Skeletal muscle satellite cell (primary cell): Measurements from ENCODE around the gene DACT2.
"Not testable (repeated sequence)": the region's sequence is repeated elsewhere in the genome, so short reads cannot be mapped to it uniquely, and the experiment has no call there.

Source experiments
- H3K27me3 ChIP-seq: 2 replicates; pipeline ENCODE4 v1.7.0; 2013; ENCODE audit warnings: low read length; ENCODE audit not compliant: control insufficient read depth, insufficient read depth
- H3K36me3 ChIP-seq: 2 replicates; pipeline ENCODE4 v1.7.0; 2013; ENCODE audit warnings: mild to moderate bottlenecking, control low read depth, low read length; ENCODE audit not compliant: insufficient read depth
- H3K4me1 ChIP-seq: 2 replicates; pipeline ENCODE4 v1.7.0; 2013; ENCODE audit warnings: low read length; ENCODE audit not compliant: control insufficient read depth, insufficient read depth
- H3K4me2 ChIP-seq: 2 replicates; pipeline ENCODE4 v1.7.0; 2013; ENCODE audit warnings: mild to moderate bottlenecking, low read length
- H3K4me3 ChIP-seq: 2 replicates; pipeline ENCODE4 v1.7.0; 2013; ENCODE audit warnings: low read length
- H3K9ac ChIP-seq: 2 replicates; pipeline ENCODE4 v1.7.0; 2013; ENCODE audit warnings: mild to moderate bottlenecking, low read depth, low read length, moderate library complexity
- H3K9me3 ChIP-seq: replicated peaks from 2 replicates; pipeline ENCODE4 v1.7.0; 2013; ENCODE audit warnings: mild to moderate bottlenecking, control low read depth, low read length

Gene DACT2

DNA sequence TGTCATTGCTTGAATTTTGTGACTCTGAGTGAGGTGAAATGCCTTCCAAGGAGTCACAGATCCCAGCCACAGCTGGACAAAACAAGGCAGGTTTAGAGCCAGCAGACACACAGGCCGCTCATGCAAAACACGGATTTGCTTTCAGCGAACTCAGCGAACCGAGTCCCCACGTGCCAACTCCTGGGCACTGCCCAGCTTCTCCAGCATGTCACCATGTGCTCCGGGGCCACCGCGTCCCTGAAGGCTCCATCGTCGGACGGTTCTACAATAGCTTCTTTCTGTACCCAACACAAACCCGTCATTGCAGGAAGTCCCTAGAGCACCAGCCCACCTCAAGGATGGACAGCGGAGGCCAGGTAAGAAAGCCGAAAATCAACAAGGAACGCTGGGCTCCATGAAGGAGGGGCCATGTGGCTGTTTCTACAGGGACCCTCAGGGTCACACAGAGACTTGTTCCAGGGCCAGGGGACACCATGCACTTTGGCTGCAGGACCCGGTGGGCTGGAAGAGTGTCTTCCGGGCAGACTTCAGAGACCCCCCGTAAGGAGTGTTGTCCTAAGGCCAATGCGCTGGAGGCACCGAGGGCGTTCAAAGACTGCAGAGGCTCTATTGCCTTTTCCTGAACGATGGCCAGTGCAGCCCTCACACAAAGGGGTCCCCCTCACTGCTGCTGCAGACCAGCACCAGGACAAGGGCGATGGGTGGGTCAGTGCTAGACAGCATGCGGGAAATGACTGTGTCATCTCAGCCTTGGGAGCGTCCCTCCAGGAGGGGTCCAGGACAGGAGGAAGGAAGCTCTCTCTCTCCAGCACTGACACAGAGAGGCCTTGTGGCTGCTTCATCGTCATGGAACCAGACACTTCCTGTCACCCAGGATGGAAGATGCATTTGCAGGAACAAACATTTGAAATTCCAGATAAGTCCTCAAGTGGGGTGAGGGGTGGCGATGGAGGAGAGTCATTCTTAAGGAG, 19.8 kb downstream of the DACT2 start:
- H3K36me3 ChIP-seq, result no peaks in the 10 kb centered on the region
- H3K27me3 ChIP-seq, result no peaks in the 10 kb centered on the region
- H3K4me1 ChIP-seq, result no peaks in the 10 kb centered on the region
- H3K4me3 ChIP-seq, result no peak overlapping the region
- H3K9ac ChIP-seq, result no peak overlapping the region
- H3K9me3 ChIP-seq, result peaks cover 17% of the 10 kb centered on the region
- no peak overlapping the region for H3K4me2 ChIP-seq

DNA sequence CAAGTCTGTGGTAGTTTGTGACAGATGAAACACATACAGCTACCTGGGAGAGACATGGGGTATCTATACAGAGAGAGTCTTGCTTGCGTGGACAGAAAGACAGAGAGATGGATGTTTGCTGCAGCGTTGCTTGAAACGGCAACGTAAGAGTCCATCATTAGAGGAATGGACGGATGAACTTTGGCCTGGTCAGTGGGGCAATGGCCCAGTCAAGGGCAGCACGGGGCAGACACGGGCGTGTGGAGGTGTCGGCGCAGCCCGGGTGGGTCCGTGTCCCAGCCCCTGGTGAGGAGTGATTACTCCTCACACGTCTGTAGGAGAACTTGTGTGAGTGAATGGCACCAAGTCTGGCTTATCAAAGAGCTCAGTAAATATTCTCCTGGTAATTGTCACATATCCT, 21.9 kb downstream of the DACT2 start:
- no peak overlapping the region for H3K9ac ChIP-seq
- no peaks in the 10 kb centered on the region for H3K36me3 ChIP-seq
- peaks cover 12% of the 10 kb centered on the region for H3K9me3 ChIP-seq
- H3K4me2 ChIP-seq, result no peak overlapping the region
- H3K4me1 ChIP-seq, result no peaks in the 10 kb centered on the region
- H3K27me3 ChIP-seq, result no peaks in the 10 kb centered on the region
- no peak overlapping the region for H3K4me3 ChIP-seq

DNA sequence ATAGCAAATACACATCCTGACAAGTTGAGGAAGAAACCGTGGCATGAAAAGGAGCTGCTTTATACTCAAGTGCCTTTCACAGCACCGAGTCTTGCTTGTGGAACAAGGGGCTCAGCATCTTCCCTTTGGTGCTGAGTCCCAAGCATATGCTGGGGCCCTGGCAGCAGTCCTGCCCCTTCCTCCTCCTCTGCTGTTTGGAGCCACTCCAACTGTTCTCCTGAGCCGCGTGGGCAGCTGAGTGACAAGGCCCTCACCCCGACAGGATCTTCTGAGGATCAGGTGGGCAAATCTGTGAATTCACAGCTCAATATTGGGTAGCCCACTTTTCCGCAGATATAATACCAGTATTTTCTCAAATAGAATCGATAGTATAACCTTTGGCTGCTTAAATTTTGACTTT, 24.7 kb downstream of the DACT2 start:
- Histone ChIP-seq H3K9me3 (peaks cover 11% of the 10 kb centered on the region), H3K4me3 (no peak overlapping the region), H3K9ac (no peak overlapping the region), H3K36me3 (no peaks in the 10 kb centered on the region), H3K4me2 (no peak overlapping the region), H3K27me3 (no peaks in the 10 kb centered on the region), H3K4me1 (no peaks in the 10 kb centered on the region)

DNA sequence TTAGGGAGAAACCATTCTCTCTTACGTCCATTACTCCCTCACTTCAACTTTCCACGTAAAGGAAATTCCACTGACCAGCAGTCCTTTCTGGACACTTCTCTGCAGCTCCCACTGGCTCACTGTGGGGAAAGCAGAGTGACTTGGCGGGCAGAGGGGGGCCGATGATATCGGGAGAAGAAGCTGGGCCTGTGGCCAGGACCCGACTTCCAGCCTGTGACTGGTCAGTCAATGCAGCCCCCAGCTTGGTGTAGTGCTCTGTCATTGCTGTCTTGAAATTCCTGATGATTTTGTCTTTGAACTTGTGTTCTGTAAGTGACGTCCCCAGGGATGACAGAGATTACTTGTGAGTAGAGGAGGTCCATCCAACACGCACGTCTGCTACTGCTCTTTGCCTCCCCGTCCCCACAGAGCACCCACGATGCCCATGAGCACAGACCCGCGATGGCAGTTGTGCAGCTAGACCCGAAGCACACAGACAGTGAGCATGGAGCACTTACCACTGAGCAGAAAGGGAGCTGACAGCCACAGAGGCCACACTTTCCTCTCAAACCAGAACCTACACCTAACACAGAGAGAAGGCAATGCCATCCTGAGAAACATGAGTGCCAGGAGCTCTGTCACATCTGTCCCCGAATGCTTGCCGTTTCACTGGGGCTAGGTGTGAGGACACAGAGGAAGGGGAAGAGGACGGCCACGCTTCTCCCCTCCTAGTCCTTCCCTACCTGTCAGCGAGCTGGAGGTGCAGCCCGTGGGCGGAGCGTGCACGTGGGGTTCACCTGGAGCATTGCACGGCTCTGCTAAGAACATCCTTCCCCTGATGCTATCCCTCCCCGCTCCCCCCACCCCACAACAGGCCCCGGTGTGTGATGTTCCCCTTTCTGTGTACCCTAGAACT, 25.7 kb downstream of the DACT2 start:
- Histone ChIP-seq H3K36me3 (no peaks in the 10 kb centered on the region), H3K4me1 (no peaks in the 10 kb centered on the region), H3K4me3 (no peak overlapping the region), H3K9me3 (peaks cover 12% of the 10 kb centered on the region), H3K27me3 (no peaks in the 10 kb centered on the region), H3K9ac (no peak overlapping the region), H3K4me2 (no peak overlapping the region)

GRCh38 chr6:168292826-168293225, 26.8 kb downstream of the DACT2 start:
- H3K4me2 ChIP-seq, result no peak overlapping the region
- H3K4me3 ChIP-seq, result no peak overlapping the region

GRCh38 chr6:168291450-168291849, 28.1 kb downstream of the DACT2 start:
- Histone ChIP-seq H3K9ac (no peak overlapping the region), H3K4me1 (no peaks in the 10 kb centered on the region), H3K4me3 (no peak overlapping the region), H3K36me3 (no peaks in the 10 kb centered on the region), H3K9me3 (peaks cover 9% of the 10 kb centered on the region), H3K4me2 (no peak overlapping the region), H3K27me3 (no peaks in the 10 kb centered on the region)

More at GRCh38 chr6:168292826-168293225, 26.8 kb downstream of the DACT2 start:
- no peak overlapping the region for H3K9ac ChIP-seq
- H3K36me3 ChIP-seq, result no peaks in the 10 kb centered on the region
- no peaks in the 10 kb centered on the region for H3K27me3 ChIP-seq
- peaks cover 9% of the 10 kb centered on the region for H3K9me3 ChIP-seq
- no peaks in the 10 kb centered on the region for H3K4me1 ChIP-seq

- H3K27me3 ChIP-seq, result no peaks in the 10 kb centered on the region
- H3K36me3 ChIP-seq, result no peaks in the 10 kb centered on the region
- peaks cover 11% of the 10 kb centered on the region for H3K9me3 ChIP-seq
- H3K9ac ChIP-seq, result no peak overlapping the region
- H3K4me3 ChIP-seq, result no peak overlapping the region
- no peaks in the 10 kb centered on the region for H3K4me1 ChIP-seq
- H3K4me2 ChIP-seq, result no peak overlapping the region
Measured at GRCh38 chr6:168290095-168290494, 29.5 kb downstream of the DACT2 start.

DNA sequence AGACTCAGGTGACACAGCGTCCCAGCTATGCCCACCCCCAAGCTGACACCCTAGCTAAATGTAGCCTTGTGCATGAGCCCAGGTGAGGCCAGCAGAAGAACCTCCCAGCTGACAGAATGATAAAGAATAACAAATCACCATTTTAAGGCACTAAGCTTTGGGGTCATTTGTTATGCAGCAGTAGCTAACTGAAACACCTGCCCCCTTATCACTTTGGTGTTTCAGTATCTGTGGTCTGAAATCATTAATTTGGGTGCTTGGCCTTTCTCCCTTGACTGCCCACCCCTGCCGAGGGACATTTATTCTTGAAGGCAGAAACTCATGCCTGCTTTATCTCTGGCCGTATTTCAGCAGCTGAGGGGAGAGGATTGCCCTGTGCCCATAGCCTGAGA, 30.0 kb downstream of the DACT2 start:
- no peak overlapping the region for H3K4me3 ChIP-seq
- H3K4me2 ChIP-seq, result no peak overlapping the region
- no peaks in the 10 kb centered on the region for H3K36me3 ChIP-seq
- no peaks in the 10 kb centered on the region for H3K27me3 ChIP-seq
- no peak overlapping the region for H3K9ac ChIP-seq
- H3K9me3 ChIP-seq, result peaks cover 12% of the 10 kb centered on the region
- no peaks in the 10 kb centered on the region for H3K4me1 ChIP-seq

- H3K4me2 ChIP-seq, result no peak overlapping the region
- H3K36me3 ChIP-seq, result no peaks in the 10 kb centered on the region
- no peaks in the 10 kb centered on the region for H3K4me1 ChIP-seq
- H3K27me3 ChIP-seq, result no peaks in the 10 kb centered on the region
- no peak overlapping the region for H3K9ac ChIP-seq
- H3K4me3 ChIP-seq, result no peak overlapping the region
- peaks cover 16% of the 10 kb centered on the region for H3K9me3 ChIP-seq
Measured at GRCh38 chr6:168288781-168289570, 30.6 kb downstream of the DACT2 start.

- not testable (repeated sequence) for H3K4me1 ChIP-seq, H3K4me2 ChIP-seq, H3K9ac ChIP-seq, H3K27me3 ChIP-seq, H3K36me3 ChIP-seq, H3K4me3 ChIP-seq
- peaks cover 16% of the 10 kb centered on the region for H3K9me3 ChIP-seq
Measured at GRCh38 chr6:168287460-168287859, 32.1 kb downstream of the DACT2 start.
